Osteoblast (primary cell): Measurements from ENCODE around the gene CIP2A. TPM values are rescaled to one million over a fixed set of nuclear protein-coding genes. Genes with fewer than 3 reads are reported as not detected.
A peak's percentile ranks its signal among the peaks of the same experiment; 100 is the strongest.

ENCODE experiments used
- DNase-seq: peaks from one replicate; pipeline ENCODE4 v3.0.0; 2011; ENCODE audit warnings: low spot score, mixed read lengths; ENCODE audit not compliant: insufficient read length; ENCODE audit errors: missing footprints
- H2AFZ ChIP-seq: 2 replicates; pipeline ENCODE4 v1.6.0; 2011; ENCODE audit warnings: mild to moderate bottlenecking, low read length
- H3K27ac ChIP-seq: 2 replicates; pipeline ENCODE4 v1.5.1; 2011; ENCODE audit warnings: mild to moderate bottlenecking, low read depth, low read length, moderate library complexity
- H3K27me3 ChIP-seq: 2 replicates; pipeline ENCODE4 v1.6.0; 2012; ENCODE audit warnings: mild to moderate bottlenecking, control low read depth, inconsistent platforms, low read length, moderate library complexity; ENCODE audit not compliant: insufficient read depth
- H3K36me3 ChIP-seq: 2 replicates; pipeline ENCODE4 v1.5.1; 2011; ENCODE audit warnings: mild to moderate bottlenecking, low read length, control low read depth, moderate library complexity; ENCODE audit not compliant: insufficient read depth
- H3K4me1 ChIP-seq: 2 replicates; pipeline ENCODE4 v1.5.1; 2011; ENCODE audit warnings: mild to moderate bottlenecking, low read length, control low read depth, moderate library complexity; ENCODE audit not compliant: insufficient read depth
- H3K4me2 ChIP-seq: 2 replicates; pipeline ENCODE4 v1.6.0; 2011; ENCODE audit warnings: mild to moderate bottlenecking, low read length; ENCODE audit not compliant: insufficient read depth
- H3K4me3 ChIP-seq: fragments of 200-600 bp; sonication (generic); 3 replicates; pipeline ENCODE4 v1.5.1; 2012; ENCODE audit warnings: mild to moderate bottlenecking, low read length, inconsistent platforms; ENCODE audit not compliant: insufficient read depth
- H3K79me2 ChIP-seq: 2 replicates; pipeline ENCODE4 v1.6.0; 2012; ENCODE audit warnings: mild to moderate bottlenecking, low read length, control low read depth, inconsistent platforms; ENCODE audit not compliant: insufficient read depth
- H3K9me3 ChIP-seq: 2 replicates; pipeline ENCODE4 v1.5.1; 2011; ENCODE audit warnings: low read depth, low read length, control low read depth
- H4K20me1 ChIP-seq: 2 replicates; pipeline ENCODE4 v1.6.0; 2012; ENCODE audit warnings: mild to moderate bottlenecking, low read length, control low read depth; ENCODE audit not compliant: insufficient read depth
- CTCF ChIP-seq: IDR thresholded peaks from 2 replicates; pipeline ENCODE4 v1.5.1; 2011; ENCODE audit warnings: mild to moderate bottlenecking, low read depth, low read length, moderate library complexity; ENCODE audit errors: extremely low read depth
- total RNA-seq: library from RNA; depleted of rRNA; stranded (reverse); fragments of >200 nt; gene quantifications from 2 replicates; pipeline ENCODE4 v1.2.3, GENCODE V29; 2012

The CIP2A gene
- total RNA-seq, 1 donor: 6.9 TPM

DNA sequence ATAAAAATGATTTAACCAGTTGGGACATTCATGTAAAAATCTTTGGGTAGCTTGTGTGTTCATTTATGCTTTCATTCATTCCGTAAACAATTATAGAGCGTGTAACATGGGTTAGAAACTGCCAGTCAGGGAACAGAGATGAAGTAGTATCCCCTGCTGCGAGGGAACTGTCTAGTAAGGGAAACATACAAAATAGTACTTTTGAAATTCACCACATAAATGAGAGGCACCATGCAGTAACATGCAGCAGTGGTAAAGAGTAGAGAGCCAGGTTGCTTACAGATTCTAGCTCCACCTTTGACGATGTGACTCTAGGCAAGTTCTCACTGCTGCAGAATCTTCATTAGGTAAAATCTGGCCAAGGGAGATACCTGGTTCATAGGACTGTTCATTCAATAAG, 1.2 kb upstream of the CIP2A start:
- H3K79me2 ChIP-seq: peaks cover 44% of the 10 kb centered on the region
- no peak for TF ChIP-seq CTCF

DNA sequence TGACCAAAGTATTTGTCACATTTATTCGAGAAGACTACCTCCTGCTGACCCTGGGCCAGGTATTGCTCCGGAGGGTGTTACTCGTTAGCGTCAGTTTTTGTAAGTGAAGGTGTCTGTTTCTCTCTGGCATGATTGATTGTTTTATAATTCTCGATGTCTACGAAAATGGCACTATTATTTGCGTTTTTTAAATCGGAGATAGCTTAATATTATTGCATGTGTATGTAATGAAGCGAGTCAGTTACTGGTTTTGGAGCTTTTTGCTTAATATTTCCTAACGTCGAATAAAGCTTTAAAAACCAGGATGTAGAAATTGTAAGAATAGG, 723 bp upstream of the CIP2A start:
- Histone ChIP-seq H3K9me3 (no peaks in the 10 kb centered on the region), H4K20me1 (no peaks in the 10 kb centered on the region), H3K4me2 (peak overlapping the region; percentile 78), H2AFZ (peak overlapping the region; percentile 97), H3K4me1 (peaks cover 29% of the 10 kb centered on the region), H3K36me3 (no peaks in the 10 kb centered on the region), H3K4me3 (peak overlapping the region; percentile 98), H3K27ac (peak overlapping the region; percentile 98), H3K79me2 (peaks cover 49% of the 10 kb centered on the region), H3K27me3 (no peaks in the 10 kb centered on the region)
- TF ChIP-seq CTCF: no peak
- DNase-seq: no peak

More for the DNA sequence above, 1.2 kb upstream of the CIP2A start:
- Histone ChIP-seq H3K4me2 (peak overlapping the region; percentile 78), H4K20me1 (no peaks in the 10 kb centered on the region), H3K27me3 (no peaks in the 10 kb centered on the region), H2AFZ (peak overlapping the region; percentile 76), H3K9me3 (no peaks in the 10 kb centered on the region), H3K4me3 (peak overlapping the region; percentile 98), H3K4me1 (peaks cover 29% of the 10 kb centered on the region), H3K27ac (peak overlapping the region; percentile 98), H3K36me3 (no peaks in the 10 kb centered on the region)
- peak; percentile 53 for DNase-seq

GRCh38 chr3:108588601-108589000, 637 bp downstream of the CIP2A start:
- Histone ChIP-seq H3K79me2 (peaks cover 61% of the 10 kb centered on the region), H3K36me3 (peaks cover under 1% of the 10 kb centered on the region), H3K27ac (peak overlapping the region; percentile 98), H3K4me3 (peak overlapping the region; percentile 98), H2AFZ (peak overlapping the region; percentile 97), H3K4me2 (peak overlapping the region; percentile 78), H3K4me1 (peaks cover 29% of the 10 kb centered on the region), H3K9me3 (no peaks in the 10 kb centered on the region), H4K20me1 (no peaks in the 10 kb centered on the region), H3K27me3 (no peaks in the 10 kb centered on the region)
- TF ChIP-seq CTCF: no peak
- DNase-seq: no peak

DNA sequence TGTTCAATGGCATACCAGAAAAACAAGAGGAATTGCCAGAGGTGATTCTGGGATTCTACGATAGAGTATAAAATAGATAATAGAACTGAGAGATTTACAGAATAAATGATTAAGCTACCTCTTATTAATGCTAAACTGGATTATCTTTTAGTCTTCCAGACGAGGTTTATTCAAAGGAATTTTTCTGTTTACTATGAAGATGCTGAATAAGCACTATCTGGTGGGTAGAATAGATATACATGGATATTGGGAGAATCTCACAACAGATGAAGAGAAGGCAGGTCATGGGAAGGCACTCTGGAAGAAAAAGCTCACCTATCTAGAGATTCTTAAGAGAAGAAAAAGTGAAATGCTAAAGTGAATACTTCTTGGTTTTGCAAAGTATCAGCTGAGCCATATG, 11.2 kb downstream of the CIP2A start:
- no peak for DNase-seq
- Histone ChIP-seq H2AFZ (no peak overlapping the region), H3K4me1 (no peaks in the 10 kb centered on the region), H3K9me3 (no peaks in the 10 kb centered on the region), H4K20me1 (no peaks in the 10 kb centered on the region), H3K4me2 (no peak overlapping the region), H3K79me2 (no peaks in the 10 kb centered on the region), H3K27ac (no peak overlapping the region), H3K27me3 (no peaks in the 10 kb centered on the region), H3K36me3 (peaks cover 26% of the 10 kb centered on the region), H3K4me3 (no peak overlapping the region)
- no peak for TF ChIP-seq CTCF
